Tibial nerve (tissue), 4 donors: ENCODE data around the gene LOX.

Source experiments
- EP300 ChIP-seq, 2 donors: sonication (generic); formaldehyde crosslinking; IDR thresholded peaks; one replicate each; pipeline ENCODE4 v1.6.1; 2017; ENCODE audit warnings: antibody characterized with exemption in 2 of 2, mild to moderate bottlenecking in 1 of 2
- POLR2A ChIP-seq, 2 donors: fragments of 450-650 bp; IDR thresholded peaks; one replicate each; pipeline ENCODE4 v1.6.1; 2017; ENCODE audit warnings: antibody characterized with exemption in 2 of 2, mild to moderate bottlenecking in 2 of 2, moderate library complexity in 2 of 2
- TF ChIP-seq, protein P1 (sequence below), 5 experiments: fragments of 200-600 bp in 3 of 5; fragments of 450-650 bp in 2 of 5; sonication (generic) in 3 of 5; IDR thresholded peaks; one replicate each; pipeline ENCODE4 v1.5.1; 2016 to 2019; ENCODE audit warnings: antibody characterized with exemption in 5 of 5, mild to moderate bottlenecking in 3 of 5, moderate library complexity in 2 of 5

DNA sequence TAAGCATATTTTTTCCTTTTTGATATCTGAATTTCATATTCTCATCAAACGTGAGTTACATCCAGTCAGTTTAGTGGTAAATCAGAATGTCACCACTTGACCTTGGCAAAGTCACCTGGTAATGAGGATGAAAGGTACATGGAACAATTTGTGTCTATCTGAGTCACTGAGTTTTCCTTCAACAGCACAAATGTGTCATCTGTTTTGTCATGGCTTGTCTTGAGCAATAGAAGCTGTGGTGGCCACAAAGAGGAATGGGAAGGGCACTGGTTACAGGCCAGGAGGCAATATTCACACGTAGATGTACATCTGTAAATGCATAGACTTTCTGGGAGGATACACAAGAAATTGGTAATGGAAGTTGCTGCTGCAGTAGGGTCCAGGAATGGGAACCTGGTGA, 42.9 kb upstream of the LOX start:
- TF ChIP-seq, protein P1, sequence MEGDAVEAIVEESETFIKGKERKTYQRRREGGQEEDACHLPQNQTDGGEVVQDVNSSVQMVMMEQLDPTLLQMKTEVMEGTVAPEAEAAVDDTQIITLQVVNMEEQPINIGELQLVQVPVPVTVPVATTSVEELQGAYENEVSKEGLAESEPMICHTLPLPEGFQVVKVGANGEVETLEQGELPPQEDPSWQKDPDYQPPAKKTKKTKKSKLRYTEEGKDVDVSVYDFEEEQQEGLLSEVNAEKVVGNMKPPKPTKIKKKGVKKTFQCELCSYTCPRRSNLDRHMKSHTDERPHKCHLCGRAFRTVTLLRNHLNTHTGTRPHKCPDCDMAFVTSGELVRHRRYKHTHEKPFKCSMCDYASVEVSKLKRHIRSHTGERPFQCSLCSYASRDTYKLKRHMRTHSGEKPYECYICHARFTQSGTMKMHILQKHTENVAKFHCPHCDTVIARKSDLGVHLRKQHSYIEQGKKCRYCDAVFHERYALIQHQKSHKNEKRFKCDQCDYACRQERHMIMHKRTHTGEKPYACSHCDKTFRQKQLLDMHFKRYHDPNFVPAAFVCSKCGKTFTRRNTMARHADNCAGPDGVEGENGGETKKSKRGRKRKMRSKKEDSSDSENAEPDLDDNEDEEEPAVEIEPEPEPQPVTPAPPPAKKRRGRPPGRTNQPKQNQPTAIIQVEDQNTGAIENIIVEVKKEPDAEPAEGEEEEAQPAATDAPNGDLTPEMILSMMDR (IDR thresholded peaks at IDR 0.05) = no peak
- no peak for TF ChIP-seq EP300 (IDR thresholded peaks at IDR 0.05)
- TF ChIP-seq POLR2A (IDR thresholded peaks at IDR 0.05) = no peak
